GM18907 (cell line): ENCODE measurements around the gene PIK3R2.

ENCODE experiments used
- ATAC-seq: cut with Tn5 transposase; IDR thresholded peaks from one replicate; pipeline ENCODE4 v1.9.1; 2021; ENCODE audit warnings: mild to moderate bottlenecking, moderate library complexity; ENCODE audit not compliant: unreplicated experiment

The PIK3R2 gene

DNA sequence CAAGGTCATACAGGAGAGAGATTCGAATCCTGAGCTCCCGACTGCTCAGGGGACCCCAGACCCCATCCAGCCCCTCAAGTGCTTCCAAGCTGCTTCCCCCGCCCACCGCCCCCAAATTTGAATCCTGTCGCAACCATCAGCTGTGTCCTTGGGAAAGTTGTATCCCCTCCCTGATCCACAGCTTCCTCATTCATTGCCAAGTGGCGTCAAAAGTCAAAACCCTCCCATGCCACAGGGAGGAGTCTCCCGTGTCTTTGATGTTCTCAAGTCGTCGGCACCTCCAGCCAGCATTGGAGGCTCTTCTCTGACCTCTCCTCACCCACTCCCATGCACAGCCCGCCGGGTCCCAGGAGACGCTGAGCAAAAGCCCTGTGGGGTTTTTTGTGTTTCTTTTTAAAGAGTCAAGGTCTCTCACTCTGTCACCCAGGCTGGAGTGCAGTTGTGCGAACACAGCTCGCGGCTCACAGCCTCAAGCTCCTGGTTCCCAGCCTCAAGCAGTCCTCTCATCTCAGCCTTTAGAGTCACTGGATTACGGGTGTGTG lies 17.8 kb downstream of the PIK3R2 start:
- peak; percentile 28 for ATAC-seq

DNA sequence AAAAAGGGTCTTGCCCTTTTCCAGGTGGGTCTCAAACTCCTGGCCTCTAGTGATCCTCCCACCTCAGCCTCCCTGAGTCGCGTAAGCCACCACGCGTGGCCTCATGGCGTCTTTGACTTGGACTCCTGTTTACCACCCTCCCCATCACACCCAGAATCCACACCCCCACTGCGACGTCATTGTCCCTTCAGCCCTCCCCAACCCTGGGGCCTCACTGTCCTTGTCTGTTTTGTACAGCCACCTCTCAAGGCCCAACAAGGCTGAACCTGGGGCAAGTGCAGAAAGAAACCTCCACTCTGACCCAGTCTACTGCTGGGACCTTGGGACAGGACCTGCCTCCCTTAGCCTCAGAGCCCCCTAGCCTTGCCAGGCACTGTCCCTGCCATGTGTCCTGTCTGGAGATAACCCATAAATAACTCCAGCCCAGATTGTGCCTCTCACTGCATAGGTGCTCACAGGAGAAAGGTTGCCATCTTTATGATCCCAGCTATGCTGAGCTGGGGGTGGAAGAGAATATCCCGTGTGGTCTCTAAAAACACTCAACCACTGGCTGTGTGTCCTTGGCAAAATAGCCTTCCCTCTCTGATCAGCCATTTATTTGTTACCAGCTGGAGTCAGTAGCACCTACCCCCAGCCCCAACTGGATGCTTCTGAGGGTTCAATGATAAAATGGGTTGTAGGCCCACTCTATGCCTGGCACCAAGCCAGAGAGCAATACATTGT lies 18.8 kb downstream of the PIK3R2 start:
- ATAC-seq = no peak

DNA sequence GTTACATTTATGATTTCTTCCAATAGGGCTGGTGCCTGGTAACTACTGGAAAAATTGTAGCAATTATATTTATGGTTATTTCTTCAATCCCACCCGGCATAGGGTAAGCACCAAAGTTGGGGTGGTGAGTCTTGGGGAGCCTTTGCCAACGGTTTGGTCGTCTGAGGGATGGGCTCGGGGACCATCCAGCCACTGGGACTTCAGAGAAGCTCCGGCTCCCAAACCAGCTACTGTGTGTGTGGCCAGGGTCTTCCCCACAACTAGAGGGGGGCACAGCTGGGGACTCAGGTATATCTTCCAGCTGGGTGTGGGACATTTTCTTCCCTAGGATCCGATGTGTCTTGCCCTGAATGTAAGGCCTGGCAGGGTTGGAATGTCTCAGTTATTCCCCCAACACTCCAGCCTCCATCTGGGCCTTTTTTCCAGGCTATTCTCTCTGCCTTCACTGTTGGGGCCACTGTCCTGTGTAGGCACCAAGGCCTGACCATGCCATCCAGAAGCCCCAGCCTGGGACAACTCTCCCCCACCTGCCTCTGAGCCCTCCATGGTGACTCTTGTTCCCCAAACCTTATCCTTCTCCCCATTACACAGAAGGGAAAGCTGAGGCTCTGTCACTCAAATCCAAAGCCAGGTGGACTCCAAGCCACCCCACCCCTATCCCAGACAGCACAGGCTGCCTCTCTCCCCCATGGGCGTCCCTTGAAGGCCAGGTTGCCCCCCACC lies 19.5 kb downstream of the PIK3R2 start:
- ATAC-seq = no peak

DNA sequence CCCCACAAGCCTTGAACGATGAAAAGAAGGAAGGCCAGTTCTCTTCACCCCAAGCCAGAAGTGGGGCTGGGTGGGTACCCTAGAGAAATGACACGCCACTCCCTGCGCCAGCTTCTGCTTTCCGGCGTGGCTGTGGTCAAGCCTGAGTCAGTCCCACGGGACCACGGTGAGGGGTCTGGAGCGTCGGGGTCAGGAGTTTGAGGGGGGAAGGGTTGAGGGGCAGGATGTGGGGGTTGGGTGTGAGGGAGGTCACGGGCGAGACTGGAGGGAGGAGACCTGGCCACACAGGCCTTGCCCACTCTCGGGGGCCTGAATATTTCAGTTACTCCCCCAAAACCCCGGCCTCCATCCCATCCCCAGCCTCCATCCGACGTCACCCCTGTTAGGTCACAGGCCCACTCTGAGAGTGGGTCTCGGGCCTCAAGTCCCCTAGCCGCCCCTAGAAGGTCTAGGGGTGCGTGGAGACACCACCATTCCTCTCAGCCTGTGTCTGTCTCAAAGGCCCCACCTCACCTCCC lies 20.1 kb downstream of the PIK3R2 start:
- peak; percentile 5 for ATAC-seq

DNA sequence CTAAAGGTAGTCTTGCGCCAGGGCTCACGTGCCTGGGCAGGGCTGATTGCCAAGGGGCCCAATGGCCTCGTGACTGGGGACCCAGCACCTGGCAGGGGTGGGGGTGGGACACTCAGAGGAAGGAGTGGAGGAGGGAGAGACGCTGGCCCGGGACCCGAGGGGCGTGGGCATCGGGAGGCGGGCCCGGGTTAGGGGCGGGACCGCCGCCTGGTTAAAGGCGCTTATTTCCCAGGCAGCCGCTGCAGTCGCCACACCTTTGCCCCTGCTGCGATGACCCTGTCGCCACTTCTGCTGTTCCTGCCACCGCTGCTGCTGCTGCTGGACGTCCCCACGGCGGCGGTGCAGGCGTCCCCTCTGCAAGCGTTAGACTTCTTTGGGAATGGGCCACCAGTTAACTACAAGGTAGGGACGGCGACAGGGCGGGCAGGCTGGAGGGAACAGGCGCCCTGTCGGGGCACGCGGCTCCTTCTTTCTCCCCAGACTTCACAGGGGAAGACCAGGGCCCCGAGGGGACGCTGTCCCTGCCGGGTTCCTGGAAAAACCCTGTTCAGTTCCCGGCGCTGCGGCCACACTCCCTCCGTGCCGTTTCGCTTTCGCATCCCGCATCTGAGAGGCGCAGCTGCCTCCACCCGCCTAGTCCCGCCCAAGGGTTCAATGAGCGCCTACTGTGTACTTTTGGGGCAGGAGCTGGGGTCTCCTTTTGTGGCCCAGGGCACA lies 20.8 kb downstream of the PIK3R2 start, which contains the start of gene IFI30:
IFI30 (plus strand) TSS at position 242 of the 717 bp plus-strand sequence; CDS start at position 271, 29 bp downstream.
- ATAC-seq = peak; percentile 53

DNA sequence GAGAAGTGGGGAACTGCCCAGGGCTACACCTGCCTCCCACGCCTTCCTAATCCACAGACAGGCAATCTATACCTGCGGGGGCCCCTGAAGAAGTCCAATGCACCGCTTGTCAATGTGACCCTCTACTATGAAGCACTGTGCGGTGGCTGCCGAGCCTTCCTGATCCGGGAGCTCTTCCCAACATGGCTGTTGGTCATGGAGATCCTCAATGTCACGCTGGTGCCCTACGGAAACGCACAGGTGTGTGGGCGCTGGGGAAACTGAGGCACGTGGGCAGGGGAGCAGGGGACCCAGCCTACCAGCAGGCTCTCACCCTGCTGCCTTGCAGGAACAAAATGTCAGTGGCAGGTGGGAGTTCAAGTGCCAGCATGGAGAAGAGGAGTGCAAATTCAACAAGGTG lies 22.0 kb downstream of the PIK3R2 start:
- no peak for ATAC-seq

GRCh38 chr19:18176367-18177310 lies 23.7 kb downstream of the PIK3R2 start:
- no peak for ATAC-seq

DNA sequence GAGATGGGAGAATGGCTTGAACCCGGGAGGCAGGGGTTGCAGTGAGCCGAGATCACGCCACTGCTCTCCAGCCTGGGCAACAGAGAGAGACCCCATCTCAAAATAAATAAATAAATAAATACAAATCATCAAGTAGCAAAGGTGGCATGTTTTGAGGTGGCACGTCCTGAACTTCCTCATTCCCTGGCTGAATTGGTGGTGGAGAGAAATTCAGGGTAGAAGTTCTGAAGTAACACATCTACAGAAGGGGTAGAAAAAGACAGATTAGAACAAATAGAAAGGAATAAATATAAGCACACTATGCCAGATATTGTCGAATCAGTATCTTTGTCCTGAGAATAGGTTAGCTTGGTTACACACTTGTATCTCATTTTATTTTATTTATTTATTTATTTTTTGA lies 27.0 kb downstream of the PIK3R2 start:
- no peak for ATAC-seq

DNA sequence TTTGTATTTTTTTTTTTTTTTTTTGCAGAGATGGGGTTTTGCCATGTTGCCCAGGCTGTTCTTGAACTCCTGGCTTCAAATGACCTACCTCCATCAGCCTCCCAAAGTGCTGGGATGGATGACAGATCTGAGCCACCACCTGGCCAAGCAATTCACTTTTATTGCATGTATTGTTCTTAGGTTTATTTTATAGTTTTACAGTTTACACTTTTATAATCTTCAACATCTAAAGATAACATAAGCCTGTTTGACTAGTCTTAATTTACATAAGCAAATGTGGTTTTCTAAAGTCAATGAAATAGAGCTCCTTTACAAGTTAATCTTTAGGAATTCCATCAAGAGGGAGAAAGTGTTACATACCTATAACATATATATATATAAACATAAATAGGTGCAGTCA lies 30.6 kb downstream of the PIK3R2 start:
- ATAC-seq = no peak

- ATAC-seq = no peak
Observed at GRCh38 chr19:18185538-18185937, 32.6 kb downstream of the PIK3R2 start.

- no peak for ATAC-seq
Observed at GRCh38 chr19:18190278-18190677, 37.3 kb downstream of the PIK3R2 start.

DNA sequence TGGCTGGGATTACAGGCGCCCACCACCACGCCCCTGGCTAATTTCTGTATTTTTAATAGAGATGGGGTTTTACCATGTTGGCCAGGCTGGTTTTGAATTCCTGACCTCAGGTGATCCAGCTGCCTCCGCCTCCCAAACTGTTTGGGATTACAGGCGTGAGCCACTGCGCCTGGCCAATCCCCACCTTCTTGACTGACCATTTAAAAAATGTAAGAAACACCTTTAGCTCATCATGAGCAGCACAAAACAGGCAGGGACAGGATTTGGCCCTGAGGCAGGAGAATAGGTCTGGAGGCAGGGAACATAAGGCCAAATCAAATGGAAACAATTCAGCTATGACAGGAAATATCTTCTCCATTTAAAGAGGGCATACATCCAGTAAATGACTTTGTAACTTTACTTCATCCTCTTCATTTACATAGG lies 38.7 kb downstream of the PIK3R2 start:
- ATAC-seq = no peak

- peak; percentile 87 for ATAC-seq
Observed at GRCh38 chr19:18192673-18193387, 39.9 kb downstream of the PIK3R2 start, which contains the start of gene MPV17L2. Gene MPV17L2 (plus strand): TSS chr19:18193218. CDS start chr19:18193282, 64 bp downstream.

DNA sequence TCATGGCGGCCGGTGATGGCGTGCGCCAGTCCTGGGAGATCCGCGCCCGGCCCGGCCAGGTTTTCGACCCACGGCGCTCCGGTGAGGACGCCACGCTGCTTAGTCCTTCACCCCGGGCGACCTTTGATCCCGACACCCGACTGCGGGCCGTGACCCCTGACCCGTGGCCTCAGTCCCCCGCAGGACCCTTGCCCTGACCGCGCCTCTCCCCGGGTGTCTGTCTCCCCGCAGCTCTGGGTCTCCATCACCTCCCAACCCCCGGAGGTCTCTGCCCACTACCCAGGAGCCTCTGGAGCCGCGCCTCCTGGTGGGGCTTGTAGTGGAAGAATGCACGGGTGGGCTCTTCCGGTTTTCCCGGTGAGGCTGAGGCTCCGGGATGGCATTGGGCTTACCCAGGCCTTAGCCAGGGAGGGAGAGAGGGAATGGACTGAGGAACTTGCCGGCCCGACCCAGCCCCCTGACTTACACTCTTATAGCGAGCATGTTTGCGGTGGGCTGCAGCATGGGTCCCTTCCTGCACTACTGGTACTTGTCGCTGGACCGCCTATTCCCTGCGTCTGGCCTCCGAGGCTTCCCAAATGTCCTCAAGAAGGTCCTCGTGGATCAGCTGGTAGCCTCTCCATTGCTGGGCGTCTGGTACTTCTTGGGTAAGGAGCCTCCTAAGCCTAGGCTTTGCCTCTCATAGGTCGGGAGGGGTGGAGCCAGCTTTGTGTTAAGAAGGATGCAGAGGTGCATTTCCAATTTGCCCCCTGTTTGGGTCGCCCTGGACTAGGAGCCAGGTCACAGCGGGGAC lies 40.6 kb downstream of the PIK3R2 start:
- no peak for ATAC-seq

- ATAC-seq = no peak
Observed at GRCh38 chr19:18194181-18194530, 41.2 kb downstream of the PIK3R2 start.

DNA sequence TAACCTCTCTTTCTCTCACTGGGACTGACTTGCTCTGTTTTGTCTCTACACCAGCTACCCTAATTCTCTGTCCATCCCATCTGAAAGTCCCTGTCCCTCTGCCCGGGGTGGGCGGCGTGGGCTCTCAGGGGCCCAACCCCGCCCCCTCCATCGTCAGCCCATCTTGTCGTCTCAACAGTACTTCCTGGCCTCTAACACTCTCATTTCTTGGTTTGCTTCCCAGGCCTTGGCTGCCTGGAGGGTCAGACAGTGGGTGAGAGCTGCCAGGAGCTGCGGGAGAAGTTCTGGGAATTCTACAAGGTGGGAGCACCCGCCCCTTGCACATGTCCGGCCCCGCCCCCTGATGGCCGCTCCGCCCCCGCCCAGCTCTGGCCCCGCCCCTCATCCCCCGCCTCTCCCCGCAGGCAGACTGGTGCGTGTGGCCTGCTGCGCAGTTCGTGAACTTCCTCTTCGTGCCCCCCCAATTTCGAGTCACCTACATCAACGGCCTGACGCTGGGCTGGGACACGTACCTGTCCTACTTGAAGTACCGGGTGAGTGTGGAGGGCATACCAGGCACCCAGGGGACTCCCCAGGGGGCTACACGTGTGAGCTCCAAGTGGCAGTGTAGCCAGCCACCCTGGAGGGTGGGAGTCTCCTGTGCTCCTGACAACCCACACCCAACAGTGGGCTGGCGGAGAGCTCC lies 41.7 kb downstream of the PIK3R2 start:
- no peak for ATAC-seq

DNA sequence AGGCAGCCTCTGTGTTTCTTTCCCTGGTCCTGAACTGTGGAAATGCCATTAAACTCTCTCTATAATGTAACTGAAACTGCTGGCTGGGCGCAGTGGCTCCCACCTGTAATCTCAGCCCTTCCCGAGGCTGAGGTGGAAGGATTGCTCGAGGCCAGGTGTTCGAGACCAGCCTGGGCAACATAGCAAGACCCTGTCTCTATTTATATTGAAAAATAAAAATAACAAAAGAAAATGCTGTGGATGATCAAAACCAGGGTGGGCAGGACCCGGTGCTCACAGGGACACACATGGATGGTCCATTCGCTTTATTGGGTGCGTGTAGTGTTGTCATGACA lies 43.5 kb downstream of the PIK3R2 start:
- no peak for ATAC-seq

DNA sequence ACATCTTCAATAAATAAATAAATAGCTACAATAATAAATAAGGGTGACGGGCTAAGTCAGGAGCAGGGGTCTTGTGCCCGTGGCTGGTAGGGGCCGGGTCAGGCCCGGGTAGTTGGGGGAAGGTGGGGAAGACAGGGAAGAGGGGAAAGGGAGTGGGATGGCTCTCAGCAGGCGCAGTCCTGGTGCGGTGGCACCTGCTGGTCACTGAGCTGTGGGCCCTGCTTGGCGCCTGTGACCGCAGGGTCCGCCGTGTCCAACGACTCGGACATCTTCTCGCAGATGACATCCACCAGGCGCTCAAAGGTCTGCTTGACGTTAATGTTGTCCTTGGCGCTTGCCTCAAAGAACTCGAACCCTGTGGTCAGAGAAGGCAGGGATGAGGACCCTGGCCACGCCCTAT lies 44.3 kb downstream of the PIK3R2 start:
- ATAC-seq = no peak
